GM21619 (cell line): Measurements from ENCODE around the gene SLC2A10.

Experiments
- ATAC-seq: cut with Tn5 transposase; IDR thresholded peaks from one replicate; pipeline ENCODE4 v1.9.1; 2021; ENCODE audit not compliant: unreplicated experiment

SLC2A10 gene

GRCh38 chr20:46725186-46726165, 16.0 kb downstream of the SLC2A10 start:
- ATAC-seq = no peak

DNA sequence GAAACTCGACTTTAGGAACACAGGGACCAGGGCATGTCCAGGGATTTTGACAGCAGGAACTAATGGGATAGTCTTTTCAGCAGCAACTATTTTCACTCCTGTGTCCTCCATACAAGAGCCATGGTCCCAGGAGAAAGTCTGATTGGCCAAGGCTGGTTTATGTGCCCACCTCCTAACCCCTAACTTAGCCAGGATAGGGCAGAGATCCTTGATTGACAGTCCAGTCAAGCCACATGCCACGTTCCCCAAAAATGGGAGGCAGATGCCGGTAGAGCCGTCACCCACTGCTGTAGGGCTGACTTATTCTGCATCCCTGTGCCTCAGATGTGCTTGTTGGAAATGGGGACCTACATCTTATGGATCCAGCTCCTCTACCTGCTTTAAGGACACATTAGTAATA, 22.3 kb downstream of the SLC2A10 start:
- no peak for ATAC-seq

DNA sequence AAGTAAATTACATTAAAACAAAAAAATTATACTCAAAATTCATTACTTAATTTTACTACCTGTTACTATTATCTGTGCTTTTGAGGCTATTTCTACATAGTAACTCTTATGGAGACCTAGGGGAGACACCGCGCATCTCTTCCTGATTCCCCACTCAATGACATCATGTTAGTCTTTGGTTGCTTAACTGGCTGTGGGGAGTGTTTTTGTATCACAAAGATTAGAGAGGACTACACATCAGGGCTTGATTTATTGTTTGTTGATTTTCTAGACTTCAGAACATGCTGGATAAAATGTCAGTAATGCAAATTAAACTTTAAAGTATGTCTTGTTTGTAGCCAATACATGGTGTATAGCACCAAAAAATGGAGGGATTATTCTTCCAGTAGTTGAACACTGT, 26.0 kb downstream of the SLC2A10 start:
- no peak for ATAC-seq

DNA sequence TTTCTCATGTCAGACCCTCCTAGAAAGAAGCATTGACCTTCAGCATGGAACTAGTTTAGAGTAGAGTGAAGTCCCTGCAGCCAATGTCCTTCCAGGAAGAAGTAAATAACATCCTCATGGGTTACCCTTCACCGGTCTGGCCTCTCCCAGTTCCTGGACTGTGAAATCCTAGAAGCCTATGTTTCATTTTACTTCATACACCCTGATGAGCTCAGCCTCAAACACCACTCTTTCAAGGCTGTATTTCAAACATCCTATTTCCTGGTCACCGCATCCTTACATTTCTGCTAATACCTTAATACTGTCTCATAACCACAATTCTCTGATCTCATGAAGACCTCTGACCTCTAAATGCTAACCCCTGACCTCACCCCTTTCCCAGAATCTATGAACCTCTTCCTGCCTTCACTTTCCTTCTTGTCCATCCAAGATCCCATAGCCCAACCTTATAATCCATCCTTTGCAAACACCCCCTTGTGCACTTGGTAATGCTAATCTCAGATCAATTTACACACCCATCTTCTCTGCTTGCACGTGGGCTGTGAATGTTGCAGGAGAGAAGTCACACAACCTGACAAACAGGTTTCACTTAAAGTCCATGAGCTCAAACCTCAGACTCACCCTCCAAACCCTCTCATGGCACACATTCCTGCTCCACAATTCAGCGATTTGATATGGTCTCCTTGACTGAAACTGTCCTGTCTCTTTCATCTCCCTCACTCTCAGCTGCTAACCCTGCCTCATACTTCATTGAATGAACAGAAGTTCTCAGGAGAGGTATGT, 30.2 kb downstream of the SLC2A10 start:
- ATAC-seq = no peak

- ATAC-seq = no peak
These were observed 30.8 kb downstream of the SLC2A10 start for GRCh38 chr20:46740214-46740609.

DNA sequence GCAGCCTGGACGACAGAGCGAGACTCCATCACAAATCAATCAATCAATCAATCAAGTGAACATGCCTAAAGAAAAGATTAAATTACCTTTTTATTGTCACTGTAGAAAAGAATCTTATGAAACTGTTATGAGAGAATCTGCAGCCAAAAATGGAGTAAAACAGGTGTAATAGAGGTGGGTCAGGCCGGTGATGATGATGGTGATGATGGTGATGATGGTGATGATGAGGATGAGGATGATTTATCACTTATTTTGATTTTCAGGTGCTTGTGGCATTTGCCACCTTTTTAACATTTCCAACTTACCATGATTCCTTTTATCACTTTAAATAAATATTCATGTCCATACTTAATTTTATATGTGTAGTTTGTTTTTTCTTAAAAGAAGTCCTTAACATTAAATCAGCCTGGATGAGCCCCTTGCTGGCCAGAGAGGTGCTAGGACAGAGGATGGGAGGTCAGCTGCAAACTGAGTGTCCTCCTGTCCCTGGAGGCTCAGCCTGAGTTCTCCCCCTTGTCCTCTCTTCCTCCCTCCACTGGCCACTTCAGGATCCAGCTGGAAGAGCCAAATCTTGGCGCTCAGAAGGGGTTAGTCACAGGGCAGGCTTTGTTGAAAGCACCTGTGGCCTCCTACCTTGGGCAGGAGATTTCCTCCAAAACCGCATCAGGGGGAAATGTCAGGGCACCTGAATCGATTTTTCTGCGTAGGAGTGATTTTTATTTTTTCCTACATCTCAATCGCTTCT, 32.6 kb downstream of the SLC2A10 start:
- ATAC-seq = no peak

- no peak for ATAC-seq
These were observed 33.2 kb downstream of the SLC2A10 start for GRCh38 chr20:46742669-46743045.

- ATAC-seq = no peak
These were observed 33.6 kb downstream of the SLC2A10 start for GRCh38 chr20:46743088-46743487.

- ATAC-seq = no peak
These were observed 37.6 kb downstream of the SLC2A10 start for GRCh38 chr20:46746956-46747526.

DNA sequence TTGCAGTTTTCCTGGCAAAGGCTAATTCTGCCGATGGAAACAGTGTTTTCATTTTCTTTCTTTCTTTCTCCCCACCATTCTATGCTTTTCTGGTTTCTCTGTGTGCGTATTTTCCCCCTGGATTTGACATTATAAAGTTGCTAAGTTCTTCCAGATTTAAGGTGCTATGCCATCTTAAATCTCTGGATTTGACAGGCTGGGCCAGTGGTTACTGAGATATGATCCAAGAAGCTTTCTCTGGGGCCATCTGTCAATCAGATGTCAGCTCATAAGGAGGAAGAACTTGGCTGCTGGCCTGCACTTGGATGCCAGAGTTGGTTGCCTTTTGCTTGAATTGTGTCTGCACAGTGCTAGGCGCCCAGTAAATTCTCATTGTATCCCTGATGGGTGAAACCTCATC, 39.7 kb downstream of the SLC2A10 start:
- ATAC-seq = no peak

DNA sequence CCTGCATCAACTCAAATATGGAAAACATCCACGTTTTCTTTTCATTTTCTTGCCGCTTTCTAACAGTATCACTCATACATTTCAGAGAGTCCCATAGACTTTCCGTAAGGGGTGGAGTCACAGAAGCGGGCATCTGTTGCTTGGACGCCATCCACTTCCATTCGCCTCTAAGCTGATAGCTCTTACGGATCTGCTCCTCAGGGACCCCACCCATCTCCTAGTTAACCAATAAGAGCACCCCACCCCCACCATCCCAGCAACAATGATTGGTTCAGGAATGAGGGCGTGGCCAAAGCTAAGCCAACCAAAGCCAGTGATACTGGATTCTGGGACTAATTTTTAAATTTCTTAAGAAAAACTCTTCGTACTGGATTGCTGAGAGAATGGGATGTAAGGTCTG, 42.4 kb downstream of the SLC2A10 start:
- no peak for ATAC-seq

DNA sequence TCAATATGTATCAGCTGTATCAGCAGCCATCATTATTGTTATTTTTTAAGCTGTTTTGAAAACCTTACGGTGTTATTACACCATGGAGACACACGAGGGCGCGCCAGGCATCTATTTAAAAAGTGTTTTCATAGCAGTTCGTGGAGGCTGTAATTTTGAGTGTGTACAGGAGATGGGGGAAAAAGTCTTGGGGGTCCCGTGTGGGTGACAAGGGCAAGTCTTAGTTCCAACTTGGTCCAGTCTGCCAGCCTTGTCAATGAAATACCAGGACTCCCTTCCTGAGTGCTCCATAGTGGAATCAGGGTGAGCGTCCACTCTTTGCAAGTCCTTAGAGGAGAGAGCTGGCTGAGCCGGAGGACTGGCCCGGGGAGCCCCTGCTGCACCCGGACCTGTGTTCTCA, 43.3 kb downstream of the SLC2A10 start:
- no peak for ATAC-seq

GRCh38 chr20:46755483-46756413, 46.3 kb downstream of the SLC2A10 start:
- no peak for ATAC-seq

GRCh38 chr20:46756419-46756818, 47.0 kb downstream of the SLC2A10 start:
- ATAC-seq = no peak

DNA sequence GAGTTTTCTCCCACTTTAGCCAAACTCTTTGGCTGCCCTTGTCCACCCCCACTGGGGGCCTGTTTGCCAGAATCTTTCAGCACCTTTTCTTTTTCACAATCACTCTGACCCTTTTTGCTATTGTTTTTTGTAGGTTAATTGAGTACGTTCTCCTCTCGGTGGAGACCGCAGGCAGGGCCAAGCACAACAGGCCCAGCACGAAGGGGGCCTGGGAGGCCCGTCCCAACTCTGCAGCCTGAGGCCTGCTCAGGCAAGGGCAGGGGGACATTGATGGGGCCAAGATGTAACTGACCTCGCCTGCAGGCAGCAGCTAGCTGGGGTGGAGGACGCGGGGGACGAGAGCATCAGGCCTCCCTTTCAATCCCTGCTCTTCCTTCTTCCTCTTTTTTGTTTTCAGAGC, 47.7 kb downstream of the SLC2A10 start:
- no peak for ATAC-seq

GRCh38 chr20:46757754-46758678, 48.6 kb downstream of the SLC2A10 start:
- no peak for ATAC-seq

DNA sequence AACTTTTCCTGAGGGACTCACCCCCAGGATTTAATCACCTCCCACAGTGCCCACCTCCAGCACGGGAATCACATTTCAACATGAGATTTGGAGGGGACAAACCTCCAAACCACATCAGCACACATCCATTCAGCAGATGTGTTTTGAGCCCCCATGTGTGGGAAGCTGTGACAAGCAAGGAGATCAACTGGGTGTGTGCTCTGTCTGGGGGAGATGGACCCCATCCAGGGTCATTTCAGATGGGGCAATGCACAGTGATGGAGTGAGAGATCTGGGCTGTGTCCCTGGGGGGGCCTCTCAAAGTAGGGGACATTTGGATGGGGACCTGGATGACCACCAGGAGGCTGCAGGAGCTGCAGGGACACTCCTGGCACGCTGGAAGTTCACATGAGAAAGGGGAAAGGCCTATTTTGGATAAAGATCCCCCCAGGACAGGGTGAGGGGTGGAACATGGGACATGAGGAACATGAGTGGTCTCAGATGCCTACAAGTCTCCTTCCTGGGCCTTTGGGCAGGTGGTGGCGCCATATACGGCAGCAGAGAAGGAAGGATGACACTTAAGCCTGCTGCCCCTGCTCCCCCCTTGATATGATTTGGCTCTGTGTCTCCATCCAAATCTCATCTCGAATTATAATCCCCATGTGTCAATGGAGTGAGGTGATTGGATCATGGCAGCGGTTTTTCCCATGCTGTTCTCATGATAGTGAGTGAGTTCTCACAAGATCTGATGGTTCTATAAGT, 49.6 kb downstream of the SLC2A10 start:
- no peak for ATAC-seq

- no peak for ATAC-seq
These were observed 52.1 kb downstream of the SLC2A10 start for GRCh38 chr20:46761566-46761965.
